ENCODE data around the gene GALNT3. TPM values are rescaled to one million over a fixed set of nuclear protein-coding genes. Genes with fewer than 3 reads are reported as not detected.

Gene GALNT3
- total RNA-seq, 1 donor from 2014 or later = 21.3 TPM

GRCh38 chr2:165815299-165816141, 21.5 kb upstream of the GALNT3 start:
- H3K4me1 Mint-ChIP-seq (ENCODE audit: low read depth) = peaks cover 4% of the 10 kb centered on the region
- H3K9me3 Mint-ChIP-seq = no peaks in the 10 kb centered on the region
- intact Hi-C loops (cut with micrococcal nuclease) = no loop called here
- DNase-seq (ENCODE audit: low spot score) = no peak
- no peaks in the 10 kb centered on the region for H3K36me3 Mint-ChIP-seq (ENCODE audit: low read depth)
- H3K4me3 Mint-ChIP-seq (ENCODE audit: low read depth) = no peak overlapping the region
- H3K27ac Mint-ChIP-seq = no peak overlapping the region
- H3K27me3 Mint-ChIP-seq (ENCODE audit: low read depth) = peaks cover 10% of the 10 kb centered on the region

DNA sequence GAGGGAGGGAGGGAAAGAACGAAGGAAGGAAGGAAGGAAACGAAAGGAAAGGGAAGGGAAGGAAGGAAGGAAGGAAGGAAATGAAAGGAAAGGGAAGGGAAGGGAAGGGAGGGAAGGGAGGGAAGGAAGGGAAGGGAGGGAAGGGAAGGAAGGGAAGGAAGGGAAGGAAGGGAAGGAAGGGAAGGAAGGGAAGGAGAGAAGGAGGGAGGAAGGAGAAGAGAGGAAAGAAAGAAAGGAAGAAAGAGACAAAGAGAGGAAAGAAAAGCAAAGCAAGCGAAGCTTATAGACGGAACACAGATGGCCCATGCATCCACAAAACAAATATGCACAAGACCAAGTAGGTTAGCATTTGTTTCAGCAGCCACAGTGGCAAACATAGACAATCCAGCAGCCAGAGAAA, 20.4 kb upstream of the GALNT3 start:
- Mint-ChIP-seq H3K9me3 (no peaks in the 10 kb centered on the region), H3K27ac (no peak overlapping the region)
- intact Hi-C loops (cut with micrococcal nuclease) = no loop called here

GRCh38 chr2:165811592-165812370, 17.7 kb upstream of the GALNT3 start:
- Mint-ChIP-seq H3K9me3 (no peaks in the 10 kb centered on the region), H3K27ac (no peak overlapping the region), H3K4me1 (ENCODE audit: low read depth) (peaks cover 4% of the 10 kb centered on the region), H3K27me3 (ENCODE audit: low read depth) (peaks cover 5% of the 10 kb centered on the region), H3K4me3 (ENCODE audit: low read depth) (no peak overlapping the region), H3K36me3 (ENCODE audit: low read depth) (no peaks in the 10 kb centered on the region)
- intact Hi-C loops (cut with micrococcal nuclease) = no loop called here
- DNase-seq (ENCODE audit: low spot score) = no peak

More for the DNA sequence above, 20.4 kb upstream of the GALNT3 start:
- Mint-ChIP-seq H3K4me3 (ENCODE audit: low read depth) (no peak overlapping the region), H3K27me3 (ENCODE audit: low read depth) (peaks cover 9% of the 10 kb centered on the region), H3K36me3 (ENCODE audit: low read depth) (no peaks in the 10 kb centered on the region), H3K4me1 (ENCODE audit: low read depth) (peaks cover 4% of the 10 kb centered on the region)
- no peak for DNase-seq (ENCODE audit: low spot score)

DNA sequence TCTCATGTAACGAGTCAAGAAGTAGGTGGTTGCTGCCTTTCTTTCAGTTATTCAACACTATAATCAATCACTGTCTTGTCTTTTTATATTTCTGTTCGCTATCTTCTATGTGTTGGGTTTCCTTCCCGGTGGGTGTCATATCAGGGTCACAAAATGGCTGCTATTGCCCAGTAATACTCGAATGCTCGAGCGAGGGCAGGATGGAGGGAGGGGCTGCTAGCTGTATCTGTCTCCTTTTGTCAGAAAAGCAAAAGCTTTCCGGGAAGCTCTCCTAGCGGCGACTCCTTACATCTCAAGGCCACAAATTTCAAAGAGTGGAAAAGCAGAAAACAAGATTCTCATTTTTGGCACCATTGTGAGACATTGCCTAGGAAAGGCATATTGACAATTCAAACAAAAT, 16.4 kb upstream of the GALNT3 start:
- H3K27me3 Mint-ChIP-seq (ENCODE audit: low read depth) = peaks cover 3% of the 10 kb centered on the region
- H3K27ac Mint-ChIP-seq = no peak overlapping the region
- H3K4me3 Mint-ChIP-seq (ENCODE audit: low read depth) = no peak overlapping the region
- no peaks in the 10 kb centered on the region for H3K9me3 Mint-ChIP-seq
- peaks cover 4% of the 10 kb centered on the region for H3K4me1 Mint-ChIP-seq (ENCODE audit: low read depth)
- intact Hi-C loops (cut with micrococcal nuclease) = no loop called here
- DNase-seq (ENCODE audit: low spot score) = no peak
- H3K36me3 Mint-ChIP-seq (ENCODE audit: low read depth) = no peaks in the 10 kb centered on the region

DNA sequence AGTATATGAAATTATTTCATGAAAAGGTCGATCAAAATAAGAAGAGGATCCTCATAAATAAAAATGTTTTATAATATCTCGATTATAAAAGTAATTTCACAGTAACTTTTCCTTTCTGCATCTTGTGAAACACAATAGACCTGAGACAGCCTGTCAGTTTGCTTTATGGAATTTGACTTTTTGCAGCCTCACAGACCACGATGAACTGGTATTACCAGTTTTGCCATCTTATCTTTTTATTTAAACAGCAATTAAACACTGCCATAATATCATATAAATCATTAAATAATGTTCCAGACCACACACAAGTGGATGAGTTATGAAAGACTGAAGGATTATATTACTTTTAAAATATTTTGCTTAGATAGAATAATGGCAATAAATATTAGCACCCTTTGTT, 10.7 kb upstream of the GALNT3 start:
- intact Hi-C loops (cut with micrococcal nuclease) = no loop called here

GRCh38 chr2:165803123-165803760, 9.2 kb upstream of the GALNT3 start:
- no peaks in the 10 kb centered on the region for H3K27me3 Mint-ChIP-seq (ENCODE audit: low read depth)
- H3K9me3 Mint-ChIP-seq = no peaks in the 10 kb centered on the region
- no peak overlapping the region for H3K4me3 Mint-ChIP-seq (ENCODE audit: low read depth)
- no peak for DNase-seq (ENCODE audit: low spot score)
- H3K36me3 Mint-ChIP-seq (ENCODE audit: low read depth) = peaks cover 26% of the 10 kb centered on the region
- H3K4me1 Mint-ChIP-seq (ENCODE audit: low read depth) = peaks cover 1% of the 10 kb centered on the region
- no peak overlapping the region for H3K27ac Mint-ChIP-seq
- intact Hi-C loops (cut with micrococcal nuclease) = no loop called here

More for the DNA sequence above, 10.7 kb upstream of the GALNT3 start:
- Mint-ChIP-seq H3K27ac (no peak overlapping the region), H3K9me3 (no peaks in the 10 kb centered on the region), H3K27me3 (ENCODE audit: low read depth) (no peaks in the 10 kb centered on the region), H3K4me3 (ENCODE audit: low read depth) (no peak overlapping the region), H3K36me3 (ENCODE audit: low read depth) (peaks cover 23% of the 10 kb centered on the region), H3K4me1 (ENCODE audit: low read depth) (no peaks in the 10 kb centered on the region)
- DNase-seq (ENCODE audit: low spot score) = no peak

GRCh38 chr2:165801176-165801575, 7.1 kb upstream of the GALNT3 start:
- Mint-ChIP-seq H3K27ac (no peak overlapping the region), H3K4me1 (ENCODE audit: low read depth) (peaks cover 10% of the 10 kb centered on the region), H3K36me3 (ENCODE audit: low read depth) (peaks cover 29% of the 10 kb centered on the region), H3K27me3 (ENCODE audit: low read depth) (no peaks in the 10 kb centered on the region), H3K4me3 (ENCODE audit: low read depth) (no peak overlapping the region), H3K9me3 (no peaks in the 10 kb centered on the region)
- intact Hi-C loops (cut with micrococcal nuclease) = no loop called here
- DNase-seq (ENCODE audit: low spot score) = no peak

DNA sequence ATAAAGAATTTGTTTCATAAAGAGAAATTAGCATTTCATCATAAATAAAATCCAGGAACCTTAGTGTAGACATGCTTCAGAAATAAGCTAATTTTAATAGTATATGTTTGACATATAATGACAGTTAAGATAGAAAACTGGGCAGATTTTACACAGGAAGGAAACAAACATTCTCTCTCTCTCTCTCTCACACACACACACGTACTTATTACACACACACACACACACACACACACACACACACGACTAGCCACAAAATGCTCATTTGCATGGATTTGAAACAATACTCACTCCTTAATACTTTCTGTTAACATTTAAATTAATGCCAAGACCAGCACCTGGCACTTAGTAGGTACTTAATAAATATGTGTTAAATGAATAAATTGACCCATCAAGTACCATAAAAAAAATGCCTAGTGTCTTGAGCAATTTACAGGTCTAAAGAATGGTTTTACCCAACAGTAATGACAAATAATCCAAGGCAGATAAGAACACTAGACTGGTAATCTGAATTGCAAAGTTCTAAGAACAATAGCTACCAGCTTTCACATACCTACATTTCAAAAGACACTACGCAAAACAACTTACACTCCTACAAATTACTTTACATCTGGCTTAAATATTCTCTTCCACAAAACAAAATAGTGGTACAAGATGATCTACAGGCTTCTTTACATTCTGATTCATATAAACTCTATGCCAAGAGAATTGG, 2.9 kb upstream of the GALNT3 start:
- H3K27me3 Mint-ChIP-seq (ENCODE audit: low read depth) = no peaks in the 10 kb centered on the region
- H3K9me3 Mint-ChIP-seq = no peaks in the 10 kb centered on the region
- no peak overlapping the region for H3K27ac Mint-ChIP-seq
- H3K4me1 Mint-ChIP-seq (ENCODE audit: low read depth) = peaks cover 38% of the 10 kb centered on the region
- peaks cover 32% of the 10 kb centered on the region for H3K36me3 Mint-ChIP-seq (ENCODE audit: low read depth)
- H3K4me3 Mint-ChIP-seq (ENCODE audit: low read depth) = no peak overlapping the region
- intact Hi-C loops (cut with micrococcal nuclease) = loop anchor here (10.0 kb wide), 1 partner anchor 402 kb away; no protein-coding TSS in a partner anchor
- DNase-seq (ENCODE audit: low spot score) = no peak

- no peak for DNase-seq (ENCODE audit: low spot score)
- H3K36me3 Mint-ChIP-seq (ENCODE audit: low read depth) = peaks cover 31% of the 10 kb centered on the region
- peaks cover 44% of the 10 kb centered on the region for H3K4me1 Mint-ChIP-seq (ENCODE audit: low read depth)
- H3K9me3 Mint-ChIP-seq = no peaks in the 10 kb centered on the region
- no peaks in the 10 kb centered on the region for H3K27me3 Mint-ChIP-seq (ENCODE audit: low read depth)
- peak overlapping the region; percentile 23 for H3K27ac Mint-ChIP-seq
- intact Hi-C loops (cut with micrococcal nuclease) = loop anchor here (10.0 kb wide), 1 partner anchor 401 kb away; no protein-coding TSS in a partner anchor
- peak overlapping the region; percentile 93 for H3K4me3 Mint-ChIP-seq (ENCODE audit: low read depth)
Observed at GRCh38 chr2:165796129-165796528, 2.1 kb upstream of the GALNT3 start.

- Mint-ChIP-seq H3K4me3 (ENCODE audit: low read depth) (peak overlapping the region; percentile 93), H3K9me3 (no peaks in the 10 kb centered on the region), H3K27me3 (ENCODE audit: low read depth) (no peaks in the 10 kb centered on the region), H3K27ac (peak overlapping the region; percentile 96), H3K4me1 (ENCODE audit: low read depth) (peaks cover 50% of the 10 kb centered on the region), H3K36me3 (ENCODE audit: low read depth) (peaks cover 24% of the 10 kb centered on the region)
- intact Hi-C loops (cut with micrococcal nuclease) = loop anchor here (10.0 kb wide), 1 partner anchor 400 kb away; no protein-coding TSS in a partner anchor
- no peak for DNase-seq (ENCODE audit: low spot score)
Observed at GRCh38 chr2:165795011-165795410, 964 bp upstream of the GALNT3 start.

GRCh38 chr2:165794536-165794928, 485 bp upstream of the GALNT3 start:
- Mint-ChIP-seq H3K4me3 (ENCODE audit: low read depth) (peak overlapping the region; percentile 93), H3K9me3 (no peaks in the 10 kb centered on the region)
- intact Hi-C loops (cut with micrococcal nuclease) = loop anchor here (1.0 to 10.0 kb wide), 4 partner anchors 17 to 400 kb away; partner anchors contain the start of gene TTC21B

GRCh38 chr2:165793161-165793778, 777 bp downstream of the GALNT3 start:
- H3K9me3 Mint-ChIP-seq = no peaks in the 10 kb centered on the region
- intact Hi-C loops (cut with micrococcal nuclease) = loop anchor here (5.0 to 10.0 kb wide), 2 partner anchors 159 to 398 kb away; partner anchors contain the start of gene TTC21B
- H3K27ac Mint-ChIP-seq = peak overlapping the region; percentile 96
- H3K27me3 Mint-ChIP-seq (ENCODE audit: low read depth) = no peaks in the 10 kb centered on the region
- peaks cover 62% of the 10 kb centered on the region for H3K4me1 Mint-ChIP-seq (ENCODE audit: low read depth)
- peaks cover 27% of the 10 kb centered on the region for H3K36me3 Mint-ChIP-seq (ENCODE audit: low read depth)
- peak overlapping the region; percentile 96 for H3K4me3 Mint-ChIP-seq (ENCODE audit: low read depth)
- peak; percentile 12 for DNase-seq (ENCODE audit: low spot score)

More at GRCh38 chr2:165794536-165794928, 485 bp upstream of the GALNT3 start:
- DNase-seq (ENCODE audit: low spot score) = peak; percentile 76
- Mint-ChIP-seq H3K27me3 (ENCODE audit: low read depth) (no peaks in the 10 kb centered on the region), H3K36me3 (ENCODE audit: low read depth) (peaks cover 24% of the 10 kb centered on the region), H3K4me1 (ENCODE audit: low read depth) (peaks cover 54% of the 10 kb centered on the region), H3K27ac (peak overlapping the region; percentile 96)

Measured in activated T-helper 2 cell treated with anti-CD3 and anti-CD28 coated beads, Interferon-gamma antibody, Interleukin-2, Interleukin-4, amounts not matched to agents 10 μg/mL and 5 μg/mL and 100 μg/mL, durations not matched to agents 14 hours and 24 hours and 36 hours (primary cell).